Glutamatergic neuron (in vitro differentiated cells): ENCODE data around the gene IWS1. TPM values are rescaled to one million over a fixed set of nuclear protein-coding genes. Genes with fewer than 3 reads are reported as not detected.

ENCODE experiments used
- DNase-seq: peaks from one replicate; pipeline ENCODE4 v3.0.0; 2022
- H3K27ac Mint-ChIP-seq: one replicate; pipeline ENCODE4 v1.8.0; 2020; ENCODE audit warnings: mild to moderate bottlenecking, mixed read lengths, inconsistent platforms; ENCODE audit not compliant: unreplicated experiment
- H3K27me3 Mint-ChIP-seq: one replicate; pipeline ENCODE4 v1.8.0; 2020; ENCODE audit warnings: mild to moderate bottlenecking, moderate library complexity, mixed read lengths, inconsistent platforms; ENCODE audit not compliant: unreplicated experiment
- H3K36me3 Mint-ChIP-seq: one replicate; pipeline ENCODE4 v1.8.0; 2020; ENCODE audit warnings: mild to moderate bottlenecking, mixed read lengths, inconsistent platforms; ENCODE audit not compliant: unreplicated experiment
- H3K4me1 Mint-ChIP-seq: one replicate; pipeline ENCODE4 v1.8.0; 2020; ENCODE audit warnings: mild to moderate bottlenecking, low read depth, mixed read lengths, inconsistent platforms; ENCODE audit not compliant: unreplicated experiment
- H3K4me3 Mint-ChIP-seq: one replicate; pipeline ENCODE4 v1.8.0; 2020; ENCODE audit warnings: mild to moderate bottlenecking, mixed read lengths, inconsistent platforms; ENCODE audit not compliant: unreplicated experiment
- H3K9me3 Mint-ChIP-seq: one replicate; pipeline ENCODE4 v1.8.0; 2020; ENCODE audit warnings: mild to moderate bottlenecking, moderate library complexity, mixed read lengths, inconsistent platforms; ENCODE audit not compliant: unreplicated experiment
- total RNA-seq: library from RNA; stranded (reverse); fragmentation: NEBNext Ultra II Directional; extraction: Animal tissue kit (Norgen Biotek cat#: 25700); gene quantifications from one replicate; pipeline ENCODE4 v1.2.1, GENCODE V29; 2021; ENCODE audit not compliant: unreplicated experiment
- TF ChIP-seq, protein P1 (sequence below): fragments of 200-600 bp; sonication (generic); IDR thresholded peaks from one replicate; pipeline ENCODE4 v1.5.0; 2021; ENCODE audit not compliant: partially characterized antibody, unreplicated experiment

The IWS1 gene
- total RNA-seq, 1 donor from 2014 or later, result 46.1 TPM

DNA sequence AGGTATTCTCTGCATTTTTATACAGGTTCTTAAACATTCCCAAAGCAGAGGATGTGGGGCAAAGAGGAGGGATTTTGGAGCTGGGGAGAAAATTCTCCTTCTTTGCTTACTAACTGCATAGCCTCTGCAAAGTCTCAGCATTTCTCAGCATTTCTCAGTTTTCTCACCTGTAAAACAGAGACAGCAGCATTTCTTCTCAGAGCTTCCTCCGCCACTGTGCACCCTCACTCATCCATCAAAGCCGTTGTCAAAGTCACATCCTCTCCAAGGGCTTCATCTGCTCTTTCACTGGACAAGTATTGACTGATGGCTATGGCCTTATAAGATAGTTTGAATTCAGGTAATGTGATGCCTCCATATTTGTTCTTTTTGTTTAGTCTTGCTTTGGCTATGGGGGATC is 26.6 kb upstream of the IWS1 start:
- H3K27ac Mint-ChIP-seq, result no peak overlapping the region
- no peaks in the 10 kb centered on the region for H3K36me3 Mint-ChIP-seq
- H3K4me3 Mint-ChIP-seq, result no peak overlapping the region
- H3K27me3 Mint-ChIP-seq, result peaks cover 4% of the 10 kb centered on the region
- DNase-seq, result no peak
- TF ChIP-seq, protein P1, sequence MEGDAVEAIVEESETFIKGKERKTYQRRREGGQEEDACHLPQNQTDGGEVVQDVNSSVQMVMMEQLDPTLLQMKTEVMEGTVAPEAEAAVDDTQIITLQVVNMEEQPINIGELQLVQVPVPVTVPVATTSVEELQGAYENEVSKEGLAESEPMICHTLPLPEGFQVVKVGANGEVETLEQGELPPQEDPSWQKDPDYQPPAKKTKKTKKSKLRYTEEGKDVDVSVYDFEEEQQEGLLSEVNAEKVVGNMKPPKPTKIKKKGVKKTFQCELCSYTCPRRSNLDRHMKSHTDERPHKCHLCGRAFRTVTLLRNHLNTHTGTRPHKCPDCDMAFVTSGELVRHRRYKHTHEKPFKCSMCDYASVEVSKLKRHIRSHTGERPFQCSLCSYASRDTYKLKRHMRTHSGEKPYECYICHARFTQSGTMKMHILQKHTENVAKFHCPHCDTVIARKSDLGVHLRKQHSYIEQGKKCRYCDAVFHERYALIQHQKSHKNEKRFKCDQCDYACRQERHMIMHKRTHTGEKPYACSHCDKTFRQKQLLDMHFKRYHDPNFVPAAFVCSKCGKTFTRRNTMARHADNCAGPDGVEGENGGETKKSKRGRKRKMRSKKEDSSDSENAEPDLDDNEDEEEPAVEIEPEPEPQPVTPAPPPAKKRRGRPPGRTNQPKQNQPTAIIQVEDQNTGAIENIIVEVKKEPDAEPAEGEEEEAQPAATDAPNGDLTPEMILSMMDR, result no peak
- H3K4me1 Mint-ChIP-seq, result no peaks in the 10 kb centered on the region
- H3K9me3 Mint-ChIP-seq, result no peaks in the 10 kb centered on the region

GRCh38 chr2:127552336-127552735 is 26.0 kb upstream of the IWS1 start:
- DNase-seq, result no peak
- H3K36me3 Mint-ChIP-seq, result no peaks in the 10 kb centered on the region
- no peaks in the 10 kb centered on the region for H3K4me1 Mint-ChIP-seq
- H3K27ac Mint-ChIP-seq, result no peak overlapping the region
- peaks cover 4% of the 10 kb centered on the region for H3K27me3 Mint-ChIP-seq
- H3K9me3 Mint-ChIP-seq, result no peaks in the 10 kb centered on the region
- TF ChIP-seq, protein P1, result no peak
- no peak overlapping the region for H3K4me3 Mint-ChIP-seq

DNA sequence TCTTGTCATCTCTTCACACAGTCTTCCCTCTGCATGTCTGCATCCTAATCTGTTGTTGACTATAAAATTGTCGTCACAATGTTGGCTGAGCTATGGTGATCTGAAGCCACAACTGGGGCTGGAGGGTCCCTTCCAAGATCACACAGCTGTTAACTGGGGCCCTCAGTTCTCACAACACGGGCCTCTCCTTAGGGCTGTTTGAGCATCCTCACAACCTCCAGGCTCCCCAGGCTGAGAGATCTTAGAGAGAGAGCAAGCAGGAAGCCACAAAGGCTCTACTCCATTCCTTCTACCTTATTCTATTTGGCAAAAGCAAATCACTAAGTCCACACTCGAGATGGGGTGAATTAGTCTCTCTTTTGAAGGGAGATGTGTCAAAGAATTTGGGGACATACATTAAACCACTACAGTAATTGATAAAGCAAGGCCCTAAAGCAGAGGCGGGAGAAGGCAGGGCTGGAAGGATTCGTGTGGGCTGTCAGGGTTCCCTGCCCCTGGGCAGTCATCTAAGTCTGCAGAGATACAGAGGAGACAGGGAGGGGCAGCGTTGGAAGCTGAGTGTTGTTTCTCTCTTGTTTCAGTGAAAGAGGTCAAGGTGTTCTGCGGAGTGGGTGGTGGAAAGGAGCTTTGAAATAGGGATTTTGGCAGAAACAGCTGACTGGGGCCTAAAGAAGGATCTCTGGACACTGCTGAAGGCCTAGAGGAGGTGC is 25.1 kb upstream of the IWS1 start:
- peaks cover 6% of the 10 kb centered on the region for H3K27me3 Mint-ChIP-seq
- no peaks in the 10 kb centered on the region for H3K4me1 Mint-ChIP-seq
- H3K9me3 Mint-ChIP-seq, result no peaks in the 10 kb centered on the region
- no peak overlapping the region for H3K4me3 Mint-ChIP-seq
- DNase-seq, result no peak
- H3K27ac Mint-ChIP-seq, result no peak overlapping the region
- TF ChIP-seq, protein P1, result no peak
- H3K36me3 Mint-ChIP-seq, result no peaks in the 10 kb centered on the region

- no peak for DNase-seq
- Mint-ChIP-seq H3K36me3 (no peaks in the 10 kb centered on the region), H3K9me3 (no peaks in the 10 kb centered on the region), H3K27me3 (peaks cover 6% of the 10 kb centered on the region), H3K4me1 (peaks cover 4% of the 10 kb centered on the region), H3K27ac (no peak overlapping the region), H3K4me3 (no peak overlapping the region)
- TF ChIP-seq, protein P1, result no peak
Measured at GRCh38 chr2:127546797-127547196, 20.5 kb upstream of the IWS1 start.

DNA sequence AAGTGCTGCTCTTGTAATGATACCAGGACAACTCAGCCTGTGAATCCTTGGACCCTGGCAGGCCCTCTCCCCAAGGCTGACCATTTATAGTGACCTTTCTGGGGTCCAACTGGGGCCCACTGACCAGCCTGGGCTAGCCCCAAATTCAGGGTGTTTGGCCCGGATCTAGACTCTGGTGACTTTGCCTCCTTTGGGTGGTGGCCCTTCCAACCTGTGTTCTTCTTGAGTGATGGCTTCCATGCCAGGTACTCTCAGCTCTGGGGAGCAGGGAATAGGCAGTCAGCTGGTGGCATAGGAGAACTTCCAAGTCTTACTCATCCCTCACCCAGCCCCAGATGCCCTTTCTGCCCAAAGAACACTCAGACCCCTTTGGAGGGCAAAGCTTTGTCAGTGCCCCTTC is 19.5 kb upstream of the IWS1 start:
- Mint-ChIP-seq H3K4me3 (no peak overlapping the region), H3K36me3 (no peaks in the 10 kb centered on the region), H3K4me1 (peaks cover 4% of the 10 kb centered on the region), H3K9me3 (no peaks in the 10 kb centered on the region), H3K27me3 (peaks cover 8% of the 10 kb centered on the region), H3K27ac (no peak overlapping the region)
- DNase-seq, result no peak
- TF ChIP-seq, protein P1, result no peak
